Activated B cell treated with CpG ODN at 0.5 μM for 24 hours (primary cell): Measurements from ENCODE around the gene RASAL2. TPM values are rescaled to one million over a fixed set of nuclear protein-coding genes. Genes with fewer than 3 reads are reported as not detected.

Experiments
- ATAC-seq: fragments of 200-7000 bp; cut with Tn5 transposase; one replicate; pipeline ENCODE4 v1.10.0; 2021; ENCODE audit warnings: low read depth, mild to moderate bottlenecking, moderate library complexity
- CTCF ChIA-PET: fragments of 350-600 bp; sonication (Branson Sonifier 250); formaldehyde crosslinking; loops from one replicate; lab custom pipeline; 2021; ENCODE audit warnings: antibody characterized with exemption; lab: Charles Lee
- POLR2A ChIA-PET: fragments of 350-600 bp; sonication (Branson Sonifier 250); formaldehyde crosslinking; loops from one replicate; lab custom pipeline; 2021; ENCODE audit warnings: antibody characterized with exemption; lab: Charles Lee
- DNase-seq: peaks from one replicate; pipeline ENCODE4 v3.0.0; 2022
- H3K27ac Mint-ChIP-seq: one replicate; pipeline ENCODE4 v1.8.0; 2020; ENCODE audit warnings: mixed read lengths
- H3K27me3 Mint-ChIP-seq: one replicate; pipeline ENCODE4 v1.8.0; 2021; ENCODE audit warnings: mixed read lengths
- H3K36me3 Mint-ChIP-seq: one replicate; pipeline ENCODE4 v1.8.0; 2021; ENCODE audit warnings: low read depth, mixed read lengths
- H3K4me1 Mint-ChIP-seq: one replicate; pipeline ENCODE4 v1.8.0; 2021; ENCODE audit warnings: mixed read lengths
- H3K4me3 Mint-ChIP-seq: one replicate; pipeline ENCODE4 v1.8.0; 2020; ENCODE audit warnings: mild to moderate bottlenecking, mixed read lengths
- H3K9me3 Mint-ChIP-seq: one replicate; pipeline ENCODE4 v1.8.0; 2020; ENCODE audit warnings: mixed read lengths
- intact Hi-C: fragments of 100-400 bp; cut with micrococcal nuclease; formaldehyde crosslinking; loops from one replicate; pipeline ENCODE4 v1.15.1; 2024
- total RNA-seq: library from RNA; stranded (reverse); gene quantifications from 2 replicates; pipeline ENCODE4 v1.2.3, GENCODE V29; 2022
- TF ChIP-seq, protein P1 (sequence below): fragments of 200-600 bp; IDR thresholded peaks from one replicate; pipeline ENCODE4 v1.8.0; 2022; ENCODE audit warnings: antibody characterized with exemption, mild to moderate bottlenecking

Gene RASAL2
- total RNA-seq, 1 donor from 2014 or later: 0.16 TPM

GRCh38 chr1:178393370-178393769, 299.5 kb downstream of the RASAL2 start:
- intact Hi-C loops: no loop called here
- POLR2A ChIA-PET: no interaction called here
- CTCF ChIA-PET: no interaction called here
- Mint-ChIP-seq H3K36me3 (no peaks in the 10 kb centered on the region), H3K9me3 (no peaks in the 10 kb centered on the region), H3K4me1 (no peaks in the 10 kb centered on the region), H3K27ac (no peak overlapping the region), H3K27me3 (no peaks in the 10 kb centered on the region), H3K4me3 (no peak overlapping the region)
- ATAC-seq: no peak
- TF ChIP-seq, protein P1, sequence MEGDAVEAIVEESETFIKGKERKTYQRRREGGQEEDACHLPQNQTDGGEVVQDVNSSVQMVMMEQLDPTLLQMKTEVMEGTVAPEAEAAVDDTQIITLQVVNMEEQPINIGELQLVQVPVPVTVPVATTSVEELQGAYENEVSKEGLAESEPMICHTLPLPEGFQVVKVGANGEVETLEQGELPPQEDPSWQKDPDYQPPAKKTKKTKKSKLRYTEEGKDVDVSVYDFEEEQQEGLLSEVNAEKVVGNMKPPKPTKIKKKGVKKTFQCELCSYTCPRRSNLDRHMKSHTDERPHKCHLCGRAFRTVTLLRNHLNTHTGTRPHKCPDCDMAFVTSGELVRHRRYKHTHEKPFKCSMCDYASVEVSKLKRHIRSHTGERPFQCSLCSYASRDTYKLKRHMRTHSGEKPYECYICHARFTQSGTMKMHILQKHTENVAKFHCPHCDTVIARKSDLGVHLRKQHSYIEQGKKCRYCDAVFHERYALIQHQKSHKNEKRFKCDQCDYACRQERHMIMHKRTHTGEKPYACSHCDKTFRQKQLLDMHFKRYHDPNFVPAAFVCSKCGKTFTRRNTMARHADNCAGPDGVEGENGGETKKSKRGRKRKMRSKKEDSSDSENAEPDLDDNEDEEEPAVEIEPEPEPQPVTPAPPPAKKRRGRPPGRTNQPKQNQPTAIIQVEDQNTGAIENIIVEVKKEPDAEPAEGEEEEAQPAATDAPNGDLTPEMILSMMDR: no peak
- DNase-seq: no peak

- no peaks in the 10 kb centered on the region for H3K4me1 Mint-ChIP-seq
- no peaks in the 10 kb centered on the region for H3K9me3 Mint-ChIP-seq
- POLR2A ChIA-PET: no interaction called here
- TF ChIP-seq, protein P1: no peak
- intact Hi-C loops: no loop called here
- no peak overlapping the region for H3K27ac Mint-ChIP-seq
- ATAC-seq (no peak), DNase-seq (no peak)
- H3K36me3 Mint-ChIP-seq: no peaks in the 10 kb centered on the region
- H3K27me3 Mint-ChIP-seq: no peaks in the 10 kb centered on the region
- CTCF ChIA-PET: no interaction called here
- no peak overlapping the region for H3K4me3 Mint-ChIP-seq
These were observed 302.9 kb downstream of the RASAL2 start for GRCh38 chr1:178396789-178397188.

DNA sequence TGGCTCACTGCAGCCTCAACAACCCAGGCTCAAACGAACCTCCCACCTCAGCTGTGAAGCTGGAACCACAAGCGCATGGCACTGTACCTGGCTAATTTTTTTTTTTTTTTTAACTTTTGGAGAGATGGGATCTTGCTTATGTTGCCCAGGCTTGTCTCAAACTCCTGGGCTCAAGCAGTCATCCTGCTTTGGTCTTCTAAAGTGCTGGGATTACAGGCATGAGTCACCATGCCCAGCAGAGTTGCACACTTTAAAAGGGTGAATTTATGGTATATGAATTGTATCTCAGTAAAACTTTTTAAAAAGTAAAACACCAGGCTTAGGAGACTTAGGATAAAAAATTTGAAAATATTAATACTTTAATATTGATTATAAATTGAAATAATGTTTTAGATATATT, 303.8 kb downstream of the RASAL2 start:
- intact Hi-C loops: no loop called here
- ATAC-seq: no peak
- H3K4me1 Mint-ChIP-seq: no peaks in the 10 kb centered on the region
- H3K4me3 Mint-ChIP-seq: no peak overlapping the region
- TF ChIP-seq, protein P1: no peak
- DNase-seq: no peak
- H3K27ac Mint-ChIP-seq: no peak overlapping the region
- ChIA-PET CTCF (no interaction called here), POLR2A (no interaction called here)
- H3K36me3 Mint-ChIP-seq: no peaks in the 10 kb centered on the region
- H3K27me3 Mint-ChIP-seq: no peaks in the 10 kb centered on the region
- H3K9me3 Mint-ChIP-seq: no peaks in the 10 kb centered on the region

DNA sequence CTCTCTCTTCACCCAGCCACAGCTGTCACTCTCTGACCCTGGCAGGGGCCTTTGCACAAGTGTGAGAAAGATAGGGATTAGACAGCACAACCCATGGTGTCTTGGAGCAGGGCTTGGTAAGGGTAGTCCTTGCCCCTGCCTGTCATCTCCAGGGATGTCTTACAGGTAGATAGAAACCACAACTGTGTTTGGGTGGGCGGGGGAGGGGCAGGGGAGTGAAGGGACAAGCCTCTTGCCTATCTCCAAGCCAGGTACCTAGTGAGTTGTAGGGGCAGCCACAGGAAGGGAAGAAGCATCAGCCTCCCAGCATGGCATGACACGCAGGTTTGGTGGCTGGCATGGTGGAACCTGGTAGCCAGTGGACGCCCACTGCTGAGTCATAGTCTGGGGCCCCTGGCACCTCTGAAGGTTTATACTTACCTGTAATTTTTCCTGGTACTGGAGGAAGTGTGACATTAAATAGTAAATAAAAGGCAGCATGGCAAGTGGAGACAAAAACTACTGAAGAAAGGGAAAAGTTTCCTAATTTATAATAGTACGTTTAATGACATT, 305.3 kb downstream of the RASAL2 start:
- intact Hi-C loops: no loop called here
- Mint-ChIP-seq H3K27me3 (peaks cover 2% of the 10 kb centered on the region), H3K36me3 (no peaks in the 10 kb centered on the region), H3K27ac (no peak overlapping the region), H3K9me3 (no peaks in the 10 kb centered on the region), H3K4me1 (no peaks in the 10 kb centered on the region), H3K4me3 (no peak overlapping the region)
- no peak for DNase-seq
- POLR2A ChIA-PET: no interaction called here
- no peak for ATAC-seq
- CTCF ChIA-PET: no interaction called here
- TF ChIP-seq, protein P1: no peak

GRCh38 chr1:178405137-178405536, 311.2 kb downstream of the RASAL2 start:
- H3K36me3 Mint-ChIP-seq: no peaks in the 10 kb centered on the region
- ChIA-PET POLR2A (no interaction called here), CTCF (no interaction called here)
- intact Hi-C loops: loop anchor here (10.0 kb wide), 1 partner anchor 50 kb away; no protein-coding TSS in a partner anchor
- peaks cover 17% of the 10 kb centered on the region for H3K27me3 Mint-ChIP-seq
- DNase-seq: no peak
- TF ChIP-seq, protein P1: no peak
- H3K9me3 Mint-ChIP-seq: peaks cover 3% of the 10 kb centered on the region
- no peak overlapping the region for H3K27ac Mint-ChIP-seq
- peaks cover 5% of the 10 kb centered on the region for H3K4me1 Mint-ChIP-seq
- ATAC-seq: no peak
- H3K4me3 Mint-ChIP-seq: no peak overlapping the region
